B cell (primary cell): Measurements from ENCODE around the gene ERP27. TPM values are rescaled to one million over a fixed set of nuclear protein-coding genes. Genes with fewer than 3 reads are reported as not detected.

Source experiments
- ATAC-seq: fragments of 200-7000 bp; cut with Tn5 transposase; one replicate; pipeline ENCODE4 v1.10.0; 2021; ENCODE audit warnings: low read depth, mild to moderate bottlenecking, moderate number of reproducible peaks, moderate library complexity
- CTCF ChIA-PET: fragments of 350-600 bp; sonication (Branson Sonifier 250); formaldehyde crosslinking; loops from one replicate; lab custom pipeline; 2021; ENCODE audit warnings: antibody characterized with exemption, inconsistent platforms; lab: Charles Lee
- POLR2A ChIA-PET: fragments of 350-600 bp; sonication (Branson Sonifier 250); formaldehyde crosslinking; loops from one replicate; lab custom pipeline; 2021; ENCODE audit warnings: antibody characterized with exemption; lab: Charles Lee
- DNase-seq: peaks from one replicate; pipeline ENCODE4 v3.0.0; 2013
- H2AFZ ChIP-seq: 2 replicates; pipeline ENCODE4 v1.6.1; 2012; ENCODE audit warnings: mild to moderate bottlenecking, low read depth, low read length; ENCODE audit not compliant: insufficient read depth, poor library complexity, severe bottlenecking
- H3K27ac ChIP-seq, 2 donors: 1 replicate in 1 of 2; 2 replicates in 1 of 2; pipeline ENCODE4 v1.5.1; 2012 to 2013; ENCODE audit warnings: low read length in 2 of 2, mild to moderate bottlenecking in 2 of 2, moderate library complexity in 1 of 2
- H3K27me3 ChIP-seq, 4 experiments: fragments of 200-600 bp in 1 of 4; sonication (generic) in 1 of 4; replicated peaks in 1 of 4; 1 replicate in 2 of 4; 2 replicates in 2 of 4; pipeline versions ENCODE4 v1.6.1 to v1.7.0; 2013 to 2016; ENCODE audit warnings: low read length in 3 of 4, mild to moderate bottlenecking in 2 of 4, mixed read lengths in 1 of 4, moderate library complexity in 1 of 4; ENCODE audit not compliant: insufficient read depth in 4 of 4, control insufficient read depth in 3 of 4; ENCODE audit errors: control extremely low read depth in 1 of 4
- H3K36me3 ChIP-seq, 2 experiments: replicated peaks in 1 of 2; 1 replicate in 1 of 2; 2 replicates in 1 of 2; pipeline versions ENCODE4 v1.6.1 to v1.7.1; 2013; ENCODE audit warnings: low read length in 1 of 2; ENCODE audit not compliant: insufficient read depth in 2 of 2, control insufficient read depth in 1 of 2; ENCODE audit errors: control extremely low read depth in 1 of 2, extremely low read depth in 1 of 2
- H3K4me1 ChIP-seq, 2 donors: fragments of 200-600 bp in 1 of 2; sonication (generic) in 1 of 2; 1 replicate in 1 of 2; 2 replicates in 1 of 2; pipeline versions ENCODE4 v1.5.1 to v1.6.1; 2013 to 2017; ENCODE audit warnings: low read length in 2 of 2; ENCODE audit not compliant: control insufficient read depth in 2 of 2, insufficient read depth in 2 of 2
- H3K4me2 ChIP-seq: replicated peaks from 2 replicates; pipeline ENCODE3; 2012; ENCODE audit warnings: mild to moderate bottlenecking, low read depth, low read length; ENCODE audit not compliant: poor library complexity, severe bottlenecking
- H3K4me3 ChIP-seq, 5 experiments: fragments of 200-600 bp in 1 of 5; sonication (generic) in 1 of 5; 1 replicate in 3 of 5; 2 replicates in 2 of 5; pipeline versions ENCODE4 v1.5.1 to v1.7.0; 2011 to 2016; ENCODE audit warnings: low read length in 4 of 5, mild to moderate bottlenecking in 4 of 5, low read depth in 2 of 5, control low read depth in 1 of 5, moderate library complexity in 1 of 5; ENCODE audit not compliant: insufficient read depth in 1 of 5; ENCODE audit errors: control extremely low read depth in 1 of 5, extremely low read depth in 1 of 5
- H3K79me2 ChIP-seq: fragments of 200-600 bp; sonication (generic); one replicate; pipeline ENCODE4 v1.6.0; 2016; ENCODE audit warnings: low read length; ENCODE audit not compliant: control insufficient read depth, insufficient read depth
- H3K9ac ChIP-seq: fragments of 200-600 bp; sonication (generic); 2 replicates; pipeline ENCODE4 v1.6.1; 2017; ENCODE audit warnings: mild to moderate bottlenecking, low read length, moderate library complexity
- H3K9me3 ChIP-seq, 3 donors: one replicate each; pipeline versions ENCODE4 v1.6.1 to v1.7.1; 2013; ENCODE audit warnings: low read length in 2 of 3; ENCODE audit not compliant: control insufficient read depth in 2 of 3, insufficient read depth in 1 of 3; ENCODE audit errors: control extremely low read depth in 1 of 3
- H4K20me1 ChIP-seq: 2 replicates; pipeline ENCODE4 v1.6.0; 2012; ENCODE audit warnings: mild to moderate bottlenecking, low read length; ENCODE audit not compliant: insufficient read depth, control insufficient read depth, poor library complexity, severe bottlenecking
- H3K27ac Mint-ChIP-seq: one replicate; pipeline ENCODE4 v1.8.0; 2021; ENCODE audit warnings: mixed read lengths
- H3K27me3 Mint-ChIP-seq: one replicate; pipeline ENCODE4 v1.8.0; 2021; ENCODE audit warnings: mixed read lengths
- H3K4me1 Mint-ChIP-seq: one replicate; pipeline ENCODE4 v1.8.0; 2021; ENCODE audit warnings: mixed read lengths
- H3K4me3 Mint-ChIP-seq: one replicate; pipeline ENCODE4 v1.8.0; 2021; ENCODE audit warnings: mixed read lengths
- H3K9me3 Mint-ChIP-seq: one replicate; pipeline ENCODE4 v1.8.0; 2022; ENCODE audit warnings: mixed read lengths; ENCODE audit not compliant: insufficient read depth
- EZH2 ChIP-seq: IDR thresholded peaks from 2 replicates; pipeline ENCODE4 v1.6.1; 2012; ENCODE audit warnings: borderline replicate concordance, low read depth, mild to moderate bottlenecking, moderate library complexity, low read length; ENCODE audit not compliant: insufficient read depth, poor library complexity, severe bottlenecking
- WGBS: methylation state at CpG from one replicate; pipeline ENCODE4 v1.1.5; 2013; ENCODE audit warnings: missing lambda C conversion rate; ENCODE audit not compliant: insufficient coverage; 5-methylcytosine and 5-hydroxymethylcytosine counted together
- intact Hi-C: fragments of 100-400 bp; cut with micrococcal nuclease; formaldehyde crosslinking; loops from one replicate; pipeline ENCODE4 v1.10.0; 2022
- polyA plus RNA-seq: library from polyadenylated mRNA; depleted of rRNA; stranded (reverse); fragments of >200 nt; gene quantifications from 2 replicates; pipeline ENCODE4 v1.2.3, GENCODE V29; 2012
- total RNA-seq, 2 donors: library from RNA; stranded (reverse); fragments of 120-200 nt in 1 of 2; gene quantifications; 1 replicate in 1 of 2; 2 replicates in 1 of 2; pipeline versions ENCODE4 v1.2.3 to v1.2.4, GENCODE V29; 2013 to 2022
- TF ChIP-seq, protein P1 (sequence below): fragments of 200-600 bp; IDR thresholded peaks from one replicate; pipeline ENCODE4 v1.8.0; 2022; ENCODE audit warnings: antibody characterized with exemption, mild to moderate bottlenecking

The ERP27 gene
- total and polyA plus RNA-seq, 2 donors (not counting 1 experiment from before 2014, with no cell fraction given): 7.8 to 9.0 TPM

GRCh38 chr12:14949631-14950030 is 11.3 kb upstream of the ERP27 start:
- Histone ChIP-seq H3K9ac (peak overlapping the region; percentile 30), H3K36me3 (peaks cover 12 to 86% of the 10 kb centered on the region in 2 experiments), H2AFZ (no peak overlapping the region), H3K9me3 (no peaks in the 10 kb centered on the region), H3K79me2 (peaks cover 99% of the 10 kb centered on the region), H3K4me3 (no peak overlapping the region), H4K20me1 (peaks cover 66% of the 10 kb centered on the region), H3K4me1 (peaks cover 71 to 80% of the 10 kb centered on the region in 2 donors), H3K27ac (peak overlapping the region; percentile 87 to 94), H3K27me3 (no peaks in the 10 kb centered on the region), H3K4me2 (peak overlapping the region; percentile 68)
- Mint-ChIP-seq H3K4me3 (peak overlapping the region; percentile 46), H3K9me3 (no peaks in the 10 kb centered on the region), H3K27ac (peak overlapping the region; percentile 97), H3K4me1 (peaks cover 81% of the 10 kb centered on the region), H3K27me3 (no peaks in the 10 kb centered on the region)
- ATAC-seq (no peak), DNase-seq (no peak)
- ChIA-PET POLR2A (no interaction called here), CTCF (interaction anchor here (1.0 kb wide), 1 partner anchor 40 kb away, joined by 3 read pairs; no protein-coding TSS in a partner anchor)
- WGBS: 100% methylated on average over 4 of the region's 5 CpGs
- intact Hi-C loops: loop anchor here (2.0 to 10.0 kb wide), 4 partner anchors 13 to 335 kb away; no protein-coding TSS in a partner anchor
- TF ChIP-seq, protein P1, sequence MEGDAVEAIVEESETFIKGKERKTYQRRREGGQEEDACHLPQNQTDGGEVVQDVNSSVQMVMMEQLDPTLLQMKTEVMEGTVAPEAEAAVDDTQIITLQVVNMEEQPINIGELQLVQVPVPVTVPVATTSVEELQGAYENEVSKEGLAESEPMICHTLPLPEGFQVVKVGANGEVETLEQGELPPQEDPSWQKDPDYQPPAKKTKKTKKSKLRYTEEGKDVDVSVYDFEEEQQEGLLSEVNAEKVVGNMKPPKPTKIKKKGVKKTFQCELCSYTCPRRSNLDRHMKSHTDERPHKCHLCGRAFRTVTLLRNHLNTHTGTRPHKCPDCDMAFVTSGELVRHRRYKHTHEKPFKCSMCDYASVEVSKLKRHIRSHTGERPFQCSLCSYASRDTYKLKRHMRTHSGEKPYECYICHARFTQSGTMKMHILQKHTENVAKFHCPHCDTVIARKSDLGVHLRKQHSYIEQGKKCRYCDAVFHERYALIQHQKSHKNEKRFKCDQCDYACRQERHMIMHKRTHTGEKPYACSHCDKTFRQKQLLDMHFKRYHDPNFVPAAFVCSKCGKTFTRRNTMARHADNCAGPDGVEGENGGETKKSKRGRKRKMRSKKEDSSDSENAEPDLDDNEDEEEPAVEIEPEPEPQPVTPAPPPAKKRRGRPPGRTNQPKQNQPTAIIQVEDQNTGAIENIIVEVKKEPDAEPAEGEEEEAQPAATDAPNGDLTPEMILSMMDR: no peak
- no peak for TF ChIP-seq EZH2

- no peaks in the 10 kb centered on the region for H3K27me3 ChIP-seq
- H3K27ac Mint-ChIP-seq: peak overlapping the region; percentile 97
- CTCF ChIA-PET: interaction anchor here (0.8 to 1.9 kb wide), 7 partner anchors 9 to 173 kb away, joined by 3 to 12 read pairs (median 4); partner anchors contain the start of gene ERP27
- H3K9me3 ChIP-seq: no peaks in the 10 kb centered on the region
- no peaks in the 10 kb centered on the region for H3K9me3 Mint-ChIP-seq
- intact Hi-C loops: loop anchor here (1.0 to 5.0 kb wide), 4 partner anchors 8 to 101 kb away; no protein-coding TSS in a partner anchor
- H3K36me3 ChIP-seq: peaks cover 12 to 83% of the 10 kb centered on the region in 2 experiments
- peak overlapping the region; percentile 65 to 94 for H3K27ac ChIP-seq
- POLR2A ChIA-PET: interaction anchor here (0.6 to 1.7 kb wide), 3 partner anchors 9 to 41 kb away, joined by 3 to 5 read pairs (median 3); no protein-coding TSS in a partner anchor
- peak overlapping the region in 3 of 5 experiments; percentile 26 to 53 (median 27) for H3K4me3 ChIP-seq
- peak overlapping the region; percentile 84 for H3K4me3 Mint-ChIP-seq
- DNase-seq: peak; percentile 88
- ATAC-seq: peak; percentile 94
- H3K9ac ChIP-seq: peak overlapping the region; percentile 30
- no peaks in the 10 kb centered on the region for H3K27me3 Mint-ChIP-seq
- peaks cover 92% of the 10 kb centered on the region for H3K79me2 ChIP-seq
- peaks cover 61 to 71% of the 10 kb centered on the region in 2 donors for H3K4me1 ChIP-seq
- H2AFZ ChIP-seq: no peak overlapping the region
- TF ChIP-seq, protein P1: no peak
- TF ChIP-seq EZH2: no peak
- H3K4me2 ChIP-seq: peak overlapping the region; percentile 68
- WGBS: 0% methylated on average over 1 of the region's 3 CpGs
- H4K20me1 ChIP-seq: peaks cover 58% of the 10 kb centered on the region
- peaks cover 72% of the 10 kb centered on the region for H3K4me1 Mint-ChIP-seq
Observed at GRCh38 chr12:14948672-14949071, 10.3 kb upstream of the ERP27 start.
